Measurements from ENCODE around the gene CEBPZOS.
"Not testable (repeated sequence)": the region's sequence is repeated elsewhere in the genome, so short reads cannot be mapped to it uniquely, and the experiment has no call there.

Gene CEBPZOS

GRCh38 chr2:37191747-37192146 is 4.5 kb upstream of the CEBPZOS start:
- no peak for DNase-seq

- DNase-seq, result no peak
These were observed 3.7 kb upstream of the CEBPZOS start for GRCh38 chr2:37192551-37192950.

- DNase-seq, result not testable (repeated sequence)
These were observed 405 bp upstream of the CEBPZOS start for GRCh38 chr2:37195862-37196319.

GRCh38 chr2:37198681-37199065 is 2.4 kb downstream of the CEBPZOS start:
- DNase-seq, result no peak

GRCh38 chr2:37201208-37201607 is 4.9 kb downstream of the CEBPZOS start:
- DNase-seq, result no peak

- DNase-seq, result no peak
These were observed 5.5 kb downstream of the CEBPZOS start for GRCh38 chr2:37201766-37202165.

GRCh38 chr2:37203708-37204107 is 7.4 kb downstream of the CEBPZOS start:
- DNase-seq, result no peak

GRCh38 chr2:37205071-37205661 is 8.9 kb downstream of the CEBPZOS start:
- DNase-seq, result not testable (repeated sequence)

GRCh38 chr2:37205689-37206341 is 9.5 kb downstream of the CEBPZOS start:
- DNase-seq, result no peak

- DNase-seq, result not testable (repeated sequence)
These were observed 10.5 kb downstream of the CEBPZOS start for GRCh38 chr2:37206760-37207159.

GRCh38 chr2:37211212-37211611 is 14.9 kb downstream of the CEBPZOS start:
- DNase-seq, result no peak

- DNase-seq, result no peak
These were observed 15.6 kb downstream of the CEBPZOS start for GRCh38 chr2:37211939-37212338.

GRCh38 chr2:37215250-37215649 is 19.0 kb downstream of the CEBPZOS start:
- no peak for DNase-seq

- no peak for DNase-seq
These were observed 22.8 kb downstream of the CEBPZOS start for GRCh38 chr2:37219046-37219445.

- no peak for DNase-seq
These were observed 26.8 kb downstream of the CEBPZOS start for GRCh38 chr2:37223131-37223530.

GRCh38 chr2:37224063-37224462 is 27.8 kb downstream of the CEBPZOS start:
- no peak for DNase-seq

GRCh38 chr2:37225129-37225528 is 28.8 kb downstream of the CEBPZOS start:
- not testable (repeated sequence) for DNase-seq

- DNase-seq, result no peak
These were observed 30.6 kb downstream of the CEBPZOS start for GRCh38 chr2:37226863-37227262.

- DNase-seq, result no peak
These were observed 32.5 kb downstream of the CEBPZOS start for GRCh38 chr2:37228788-37229187.

- no peak for DNase-seq
These were observed 34.3 kb downstream of the CEBPZOS start for GRCh38 chr2:37230581-37230980.

GRCh38 chr2:37231241-37232130 is 35.2 kb downstream of the CEBPZOS start, which contains the start of the genes CEBPZ and NDUFAF7:
Gene CEBPZ, minus strand, starts transcription at chr2:37231596. Its CDS starts 29 bp downstream, at chr2:37231567.
Gene NDUFAF7, plus strand, starts transcription at chr2:37231658. Its CDS starts 48 bp downstream, at chr2:37231706.
- DNase-seq, result peak; percentile 52

GRCh38 chr2:37232131-37232933 is 36.0 kb downstream of the CEBPZOS start:
- no peak for DNase-seq

GRCh38 chr2:37243435-37243834 is 47.1 kb downstream of the CEBPZOS start:
- no peak for DNase-seq

Measured in NCI-H748 treated with DMSO at 0.1 percent for 48 hours (cell line).